ENCODE data around the gene LPAR5. TPM values are rescaled to one million over a fixed set of nuclear protein-coding genes. Genes with fewer than 3 reads are reported as not detected.

Gene LPAR5
- total RNA-seq, 1 experiment from 2014 or later, result 0.20 TPM

DNA sequence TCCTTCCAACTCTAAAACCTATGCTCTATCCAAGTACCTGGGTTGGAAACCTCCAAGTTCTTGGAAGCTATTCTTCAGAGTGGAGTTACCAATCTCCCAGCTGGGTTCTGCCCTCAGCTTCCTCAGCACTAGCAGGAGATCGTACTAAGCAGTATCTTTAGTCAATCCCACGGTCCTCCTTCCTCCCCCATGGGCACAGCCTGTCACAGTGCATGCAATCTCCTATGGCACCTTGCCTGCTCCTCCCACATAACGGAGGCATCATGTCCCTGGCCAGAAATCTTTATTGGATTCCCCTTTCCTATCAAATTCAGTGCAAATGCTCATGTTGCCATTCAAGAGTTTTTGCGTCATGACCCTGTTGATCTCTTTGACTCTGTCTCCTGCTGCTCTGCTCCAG is 5.4 kb upstream of the LPAR5 start (continued):
- TF ChIP-seq FOXP4 (CRISPR knock-in tag; IDR thresholded peaks at IDR 0.05), result no peak
- no peak for TF ChIP-seq ATF2 (CRISPR knock-in tag; IDR thresholded peaks at IDR 0.05; ENCODE audit: borderline replicate concordance, low read depth)
- no peak for TF ChIP-seq ZNF121 (CRISPR knock-in tag; IDR thresholded peaks at IDR 0.05)
- TF ChIP-seq ELF4 (CRISPR knock-in tag; IDR thresholded peaks at IDR 0.05; ENCODE audit: low read depth), result no peak
- no peak for TF ChIP-seq ZNF219 (CRISPR knock-in tag; IDR thresholded peaks at IDR 0.05; ENCODE audit: borderline replicate concordance)
- TF ChIP-seq FOXJ3 (CRISPR knock-in tag; IDR thresholded peaks at IDR 0.05; ENCODE audit: borderline replicate concordance), result no peak
- TF ChIP-seq, protein P1, sequence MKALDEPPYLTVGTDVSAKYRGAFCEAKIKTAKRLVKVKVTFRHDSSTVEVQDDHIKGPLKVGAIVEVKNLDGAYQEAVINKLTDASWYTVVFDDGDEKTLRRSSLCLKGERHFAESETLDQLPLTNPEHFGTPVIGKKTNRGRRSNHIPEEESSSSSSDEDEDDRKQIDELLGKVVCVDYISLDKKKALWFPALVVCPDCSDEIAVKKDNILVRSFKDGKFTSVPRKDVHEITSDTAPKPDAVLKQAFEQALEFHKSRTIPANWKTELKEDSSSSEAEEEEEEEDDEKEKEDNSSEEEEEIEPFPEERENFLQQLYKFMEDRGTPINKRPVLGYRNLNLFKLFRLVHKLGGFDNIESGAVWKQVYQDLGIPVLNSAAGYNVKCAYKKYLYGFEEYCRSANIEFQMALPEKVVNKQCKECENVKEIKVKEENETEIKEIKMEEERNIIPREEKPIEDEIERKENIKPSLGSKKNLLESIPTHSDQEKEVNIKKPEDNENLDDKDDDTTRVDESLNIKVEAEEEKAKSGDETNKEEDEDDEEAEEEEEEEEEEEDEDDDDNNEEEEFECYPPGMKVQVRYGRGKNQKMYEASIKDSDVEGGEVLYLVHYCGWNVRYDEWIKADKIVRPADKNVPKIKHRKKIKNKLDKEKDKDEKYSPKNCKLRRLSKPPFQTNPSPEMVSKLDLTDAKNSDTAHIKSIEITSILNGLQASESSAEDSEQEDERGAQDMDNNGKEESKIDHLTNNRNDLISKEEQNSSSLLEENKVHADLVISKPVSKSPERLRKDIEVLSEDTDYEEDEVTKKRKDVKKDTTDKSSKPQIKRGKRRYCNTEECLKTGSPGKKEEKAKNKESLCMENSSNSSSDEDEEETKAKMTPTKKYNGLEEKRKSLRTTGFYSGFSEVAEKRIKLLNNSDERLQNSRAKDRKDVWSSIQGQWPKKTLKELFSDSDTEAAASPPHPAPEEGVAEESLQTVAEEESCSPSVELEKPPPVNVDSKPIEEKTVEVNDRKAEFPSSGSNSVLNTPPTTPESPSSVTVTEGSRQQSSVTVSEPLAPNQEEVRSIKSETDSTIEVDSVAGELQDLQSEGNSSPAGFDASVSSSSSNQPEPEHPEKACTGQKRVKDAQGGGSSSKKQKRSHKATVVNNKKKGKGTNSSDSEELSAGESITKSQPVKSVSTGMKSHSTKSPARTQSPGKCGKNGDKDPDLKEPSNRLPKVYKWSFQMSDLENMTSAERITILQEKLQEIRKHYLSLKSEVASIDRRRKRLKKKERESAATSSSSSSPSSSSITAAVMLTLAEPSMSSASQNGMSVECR (CRISPR knock-in tag; IDR thresholded peaks at IDR 0.05; ENCODE audit: borderline replicate concordance), result no peak
- TF ChIP-seq, protein P2, sequence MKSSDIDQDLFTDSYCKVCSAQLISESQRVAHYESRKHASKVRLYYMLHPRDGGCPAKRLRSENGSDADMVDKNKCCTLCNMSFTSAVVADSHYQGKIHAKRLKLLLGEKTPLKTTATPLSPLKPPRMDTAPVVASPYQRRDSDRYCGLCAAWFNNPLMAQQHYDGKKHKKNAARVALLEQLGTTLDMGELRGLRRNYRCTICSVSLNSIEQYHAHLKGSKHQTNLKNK (CRISPR knock-in tag; IDR thresholded peaks at IDR 0.05), result no peak
- TF ChIP-seq ZBTB21 (CRISPR knock-in tag; IDR thresholded peaks at IDR 0.05; ENCODE audit: borderline replicate concordance), result no peak
- TF ChIP-seq GRHL2 (CRISPR knock-in tag; IDR thresholded peaks at IDR 0.05; ENCODE audit: insufficient replicate concordance, severe bottlenecking), result no peak
- TF ChIP-seq, protein P3, sequence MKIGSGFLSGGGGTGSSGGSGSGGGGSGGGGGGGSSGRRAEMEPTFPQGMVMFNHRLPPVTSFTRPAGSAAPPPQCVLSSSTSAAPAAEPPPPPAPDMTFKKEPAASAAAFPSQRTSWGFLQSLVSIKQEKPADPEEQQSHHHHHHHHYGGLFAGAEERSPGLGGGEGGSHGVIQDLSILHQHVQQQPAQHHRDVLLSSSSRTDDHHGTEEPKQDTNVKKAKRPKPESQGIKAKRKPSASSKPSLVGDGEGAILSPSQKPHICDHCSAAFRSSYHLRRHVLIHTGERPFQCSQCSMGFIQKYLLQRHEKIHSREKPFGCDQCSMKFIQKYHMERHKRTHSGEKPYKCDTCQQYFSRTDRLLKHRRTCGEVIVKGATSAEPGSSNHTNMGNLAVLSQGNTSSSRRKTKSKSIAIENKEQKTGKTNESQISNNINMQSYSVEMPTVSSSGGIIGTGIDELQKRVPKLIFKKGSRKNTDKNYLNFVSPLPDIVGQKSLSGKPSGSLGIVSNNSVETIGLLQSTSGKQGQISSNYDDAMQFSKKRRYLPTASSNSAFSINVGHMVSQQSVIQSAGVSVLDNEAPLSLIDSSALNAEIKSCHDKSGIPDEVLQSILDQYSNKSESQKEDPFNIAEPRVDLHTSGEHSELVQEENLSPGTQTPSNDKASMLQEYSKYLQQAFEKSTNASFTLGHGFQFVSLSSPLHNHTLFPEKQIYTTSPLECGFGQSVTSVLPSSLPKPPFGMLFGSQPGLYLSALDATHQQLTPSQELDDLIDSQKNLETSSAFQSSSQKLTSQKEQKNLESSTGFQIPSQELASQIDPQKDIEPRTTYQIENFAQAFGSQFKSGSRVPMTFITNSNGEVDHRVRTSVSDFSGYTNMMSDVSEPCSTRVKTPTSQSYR (CRISPR knock-in tag; IDR thresholded peaks at IDR 0.05), result no peak

DNA sequence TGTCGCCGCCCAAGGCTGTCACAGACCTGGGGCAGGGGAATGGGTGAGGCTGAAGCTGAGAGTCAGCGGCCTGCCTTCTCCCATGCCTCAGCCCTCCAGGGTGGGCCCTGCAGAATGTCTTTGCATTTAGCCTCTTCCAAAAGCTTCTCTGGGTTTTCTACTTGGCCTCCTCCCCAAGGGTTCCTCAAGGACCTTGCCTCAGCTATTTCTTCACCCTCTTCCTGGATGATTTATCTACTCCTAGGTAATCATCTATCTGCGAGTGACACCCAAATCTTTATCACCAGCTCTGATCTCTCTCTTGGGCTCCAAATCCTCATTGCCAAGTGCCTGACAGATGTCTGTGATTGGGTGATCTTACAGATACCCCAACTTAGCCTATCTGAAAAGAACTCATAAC is 4.7 kb upstream of the LPAR5 start:
- Mint-ChIP-seq H3K27me3 (ENCODE audit: low read depth) (peaks cover 29% of the 10 kb centered on the region), H3K36me3 (no peaks in the 10 kb centered on the region), H3K27ac (no peak overlapping the region), H3K4me1 (peaks cover 19% of the 10 kb centered on the region), H3K4me3 (no peak overlapping the region), H3K9me3 (no peaks in the 10 kb centered on the region)
- no peak for ATAC-seq
- DNase-seq (ENCODE audit: low spot score), result no peak
- ChIA-PET POLR2A (interaction anchor here (0.6 kb wide), 1 partner anchor 99 kb away, joined by 3 read pairs; no protein-coding TSS in a partner anchor), CTCF (interaction anchor here (1.3 to 3.4 kb wide), 3 partner anchors 12 to 125 kb away, joined by 3 to 15 read pairs (median 3); partner anchors contain the start of gene PTMS)
- TF ChIP-seq ZNF671 (CRISPR knock-in tag; IDR thresholded peaks at IDR 0.05) (no peak), CBFB (CRISPR knock-in tag; IDR thresholded peaks at IDR 0.05; ENCODE audit: low read depth) (no peak), NFATC4 (CRISPR knock-in tag; IDR thresholded peaks at IDR 0.05) (no peak), NFYB (CRISPR knock-in tag; conservative IDR thresholded peaks at IDR 0.05; ENCODE audit: low read depth) (no peak), E2F5 (CRISPR knock-in tag; IDR thresholded peaks at IDR 0.05) (no peak), MYBL2 (CRISPR knock-in tag; IDR thresholded peaks at IDR 0.05) (no peak), ZNF532 (CRISPR knock-in tag; IDR thresholded peaks at IDR 0.05; ENCODE audit: borderline replicate concordance) (no peak)

Data from WTC11 (cell line).